ENCODE results near the gene HES5.

HES5 gene

GRCh38 chr1:2481885-2482284, 48.2 kb downstream of the HES5 start:
- Histone ChIP-seq H3K9me3 (no peaks in the 10 kb centered on the region), H3K27me3 (ENCODE audit: low read depth) (no peaks in the 10 kb centered on the region; the same call in 1 of the 2 replicates), H3K4me3 (no peak overlapping the region), H3K36me3 (replicated peaks) (no peaks in the 10 kb centered on the region), H3K4me1 (no peaks in the 10 kb centered on the region)
- in situ Hi-C loops (cut with MboI; ENCODE audit: low sequenced_read_pairs): no loop called here
- DNase-seq (ENCODE audit: low spot score in 2 of 2): no peak

DNA sequence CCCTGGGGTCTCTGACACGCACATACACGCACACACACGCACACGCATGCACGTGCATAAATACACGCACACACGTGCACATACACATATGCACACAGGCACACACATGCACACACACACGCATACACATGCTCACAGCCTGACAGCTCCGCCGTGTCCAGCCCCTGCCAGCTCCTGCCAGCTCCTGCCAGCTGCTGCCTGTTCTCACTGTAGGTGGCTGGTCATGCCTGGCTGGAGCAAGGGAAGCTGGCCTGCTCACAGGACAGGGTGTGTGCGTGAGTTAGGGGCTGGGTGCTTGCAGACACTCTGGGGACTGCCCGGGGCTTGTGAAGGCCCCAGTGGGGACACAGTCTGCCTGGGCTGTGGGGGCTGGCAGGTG, 49.1 kb downstream of the HES5 start:
- Histone ChIP-seq H3K36me3 (replicated peaks) (no peaks in the 10 kb centered on the region), H3K4me3 (no peak overlapping the region), H3K9me3 (no peaks in the 10 kb centered on the region), H3K4me1 (no peaks in the 10 kb centered on the region), H3K27me3 (ENCODE audit: low read depth) (no peaks in the 10 kb centered on the region; the same call in 1 of the 2 replicates)
- in situ Hi-C loops (cut with MboI; ENCODE audit: low sequenced_read_pairs): no loop called here
- no peak for DNase-seq (ENCODE audit: low spot score in 2 of 2)

DNA sequence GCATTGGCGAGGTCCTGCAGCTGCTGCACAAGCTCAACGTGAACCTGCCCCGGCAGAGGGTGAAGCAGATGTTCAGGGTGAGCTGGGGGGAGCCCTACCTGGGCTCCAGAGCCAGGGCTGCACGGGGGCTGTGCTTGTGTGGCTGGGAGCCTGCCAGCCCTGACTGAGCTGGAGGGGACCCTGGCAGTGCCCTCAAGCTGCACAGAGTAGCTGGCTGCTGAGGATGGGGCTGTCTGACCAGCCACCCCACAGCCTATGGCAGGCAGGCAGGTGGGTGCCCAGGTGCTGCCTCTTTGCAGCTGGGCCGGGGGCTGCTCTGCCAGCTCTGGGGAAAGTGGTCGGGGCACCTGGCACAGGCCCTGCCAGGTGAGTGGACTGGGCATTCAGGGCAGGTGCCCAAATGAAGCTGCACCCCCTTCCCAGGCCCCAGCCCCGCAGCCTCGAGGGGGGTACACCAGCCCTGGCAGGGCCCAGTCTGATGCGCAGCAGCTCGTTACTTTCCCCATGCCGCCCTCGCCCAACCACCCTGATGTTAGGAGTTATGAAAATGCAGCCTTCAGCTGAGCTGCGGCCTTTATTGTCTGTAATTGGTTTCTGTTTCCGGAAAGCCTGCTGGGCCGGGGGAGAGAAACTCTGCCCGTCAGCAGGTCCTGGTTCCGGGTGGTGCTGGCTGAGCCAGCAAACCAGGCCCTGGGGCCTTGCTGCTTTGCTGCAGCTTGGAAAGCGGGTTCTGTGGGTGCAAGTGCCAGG, 49.7 kb downstream of the HES5 start:
- no peaks in the 10 kb centered on the region for H3K4me1 ChIP-seq
- in situ Hi-C loops (cut with MboI; ENCODE audit: low sequenced_read_pairs): no loop called here
- no peaks in the 10 kb centered on the region for H3K9me3 ChIP-seq
- H3K27me3 ChIP-seq (ENCODE audit: low read depth): no peaks in the 10 kb centered on the region; the same call in 1 of the 2 replicates
- H3K4me3 ChIP-seq: no peak overlapping the region
- no peaks in the 10 kb centered on the region for H3K36me3 ChIP-seq (replicated peaks)
- no peak for DNase-seq (ENCODE audit: low spot score in 2 of 2)

DNA sequence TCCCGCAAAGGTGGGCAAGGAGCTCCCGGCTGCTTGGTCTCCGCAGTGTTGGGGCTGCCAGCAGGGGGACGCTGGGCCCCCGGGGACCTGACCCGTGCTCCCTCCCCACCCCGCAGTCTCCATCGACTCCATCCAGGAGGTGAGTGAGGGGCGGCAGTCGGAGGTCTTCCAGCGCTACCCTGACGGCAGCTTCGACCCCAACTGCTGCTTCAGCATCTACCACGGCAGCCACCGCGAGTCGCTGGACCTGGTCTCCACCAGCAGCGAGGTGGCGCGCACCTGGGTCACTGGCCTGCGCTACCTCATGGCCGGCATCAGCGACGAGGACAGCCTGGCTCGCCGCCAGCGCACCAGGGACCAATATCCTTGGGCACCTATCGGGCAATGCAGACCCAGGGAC, 50.4 kb downstream of the HES5 start:
- Histone ChIP-seq H3K9me3 (no peaks in the 10 kb centered on the region), H3K4me1 (no peaks in the 10 kb centered on the region), H3K36me3 (replicated peaks) (no peaks in the 10 kb centered on the region), H3K4me3 (no peak overlapping the region), H3K27me3 (ENCODE audit: low read depth) (no peaks in the 10 kb centered on the region; the same call in 1 of the 2 replicates)
- no peak for DNase-seq (ENCODE audit: low spot score in 2 of 2)
- in situ Hi-C loops (cut with MboI; ENCODE audit: low sequenced_read_pairs): no loop called here

DNA sequence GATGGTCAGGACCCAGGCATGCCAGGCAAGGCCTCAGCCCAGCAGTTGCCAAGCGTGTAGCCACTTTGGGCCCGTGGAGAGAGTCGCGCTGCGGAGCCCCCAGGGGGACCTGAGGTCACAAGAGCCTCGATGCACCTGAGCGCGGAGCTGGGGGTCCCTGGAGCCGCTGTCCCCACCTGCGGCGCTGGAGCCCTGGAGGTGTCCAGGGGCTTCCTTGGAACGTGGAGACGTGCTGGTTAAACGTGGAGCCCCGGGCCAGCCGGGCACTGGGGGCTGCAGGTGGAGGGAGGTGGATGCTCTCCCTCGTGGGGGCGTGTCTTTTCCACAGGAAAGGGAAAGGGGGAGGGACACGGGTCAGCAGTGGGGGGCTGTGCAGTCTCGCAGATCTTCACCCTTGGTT, 50.9 kb downstream of the HES5 start:
- H3K4me1 ChIP-seq: no peaks in the 10 kb centered on the region
- no peak for DNase-seq (ENCODE audit: low spot score in 2 of 2)

More for the DNA sequence above, 50.9 kb downstream of the HES5 start:
- Histone ChIP-seq H3K9me3 (no peaks in the 10 kb centered on the region), H3K36me3 (replicated peaks) (no peaks in the 10 kb centered on the region), H3K27me3 (ENCODE audit: low read depth) (no peaks in the 10 kb centered on the region; the same call in 1 of the 2 replicates), H3K4me3 (no peak overlapping the region)
- in situ Hi-C loops (cut with MboI; ENCODE audit: low sequenced_read_pairs): no loop called here

Measured in HAP-1 (cell line).